ENCODE measurements around the gene PTPN3.

The PTPN3 gene

GRCh38 chr9:109426626-109427402 is 71.3 kb downstream of the PTPN3 start:
- no peak for DNase-seq (ENCODE audit: low read depth in 4 of 4, low spot score in 1 of 4)

GRCh38 chr9:109424618-109425017 is 73.5 kb downstream of the PTPN3 start:
- no peak for DNase-seq (ENCODE audit: low read depth in 4 of 4, low spot score in 1 of 4)

- no peak for DNase-seq (ENCODE audit: low read depth in 4 of 4, low spot score in 1 of 4)
Observed at GRCh38 chr9:109423877-109424276, 74.2 kb downstream of the PTPN3 start.

GRCh38 chr9:109422641-109423040 is 75.5 kb downstream of the PTPN3 start:
- DNase-seq (ENCODE audit: low read depth in 4 of 4, low spot score in 1 of 4): no peak

GRCh38 chr9:109421026-109421970 is 76.8 kb downstream of the PTPN3 start:
- no peak for DNase-seq (ENCODE audit: low read depth in 4 of 4, low spot score in 1 of 4)

- DNase-seq (ENCODE audit: low read depth in 4 of 4, low spot score in 1 of 4): no peak
Observed at GRCh38 chr9:109419531-109419930, 78.6 kb downstream of the PTPN3 start.

GRCh38 chr9:109418827-109419226 is 79.3 kb downstream of the PTPN3 start:
- DNase-seq (ENCODE audit: low read depth in 4 of 4, low spot score in 1 of 4): no peak

- no peak for DNase-seq (ENCODE audit: low read depth in 4 of 4, low spot score in 1 of 4)
Observed at GRCh38 chr9:109417585-109418544, 80.2 kb downstream of the PTPN3 start.

- no peak for DNase-seq (ENCODE audit: low read depth in 4 of 4, low spot score in 1 of 4)
Observed at GRCh38 chr9:109417054-109417453, 81.1 kb downstream of the PTPN3 start.

GRCh38 chr9:109416135-109416706 is 81.9 kb downstream of the PTPN3 start:
- no peak for DNase-seq (ENCODE audit: low read depth in 4 of 4, low spot score in 1 of 4)

GRCh38 chr9:109414125-109414785 is 83.9 kb downstream of the PTPN3 start:
- no peak for DNase-seq (ENCODE audit: low read depth in 4 of 4, low spot score in 1 of 4)

GRCh38 chr9:109411798-109412352 is 86.2 kb downstream of the PTPN3 start:
- DNase-seq (ENCODE audit: low read depth in 4 of 4, low spot score in 1 of 4): no peak

- no peak for DNase-seq (ENCODE audit: low read depth in 4 of 4, low spot score in 1 of 4)
Observed at GRCh38 chr9:109411069-109411761, 86.9 kb downstream of the PTPN3 start.

- no peak for DNase-seq (ENCODE audit: low read depth in 4 of 4, low spot score in 1 of 4)
Observed at GRCh38 chr9:109409773-109410397, 88.2 kb downstream of the PTPN3 start.

- DNase-seq (ENCODE audit: low read depth in 4 of 4, low spot score in 1 of 4): no peak
Observed at GRCh38 chr9:109408759-109409462, 89.2 kb downstream of the PTPN3 start.

GRCh38 chr9:109403766-109404320 is 94.3 kb downstream of the PTPN3 start:
- DNase-seq (ENCODE audit: low read depth in 4 of 4, low spot score in 1 of 4): no peak

GRCh38 chr9:109403116-109403515 is 95.0 kb downstream of the PTPN3 start:
- DNase-seq (ENCODE audit: low read depth in 4 of 4, low spot score in 1 of 4): no peak

GRCh38 chr9:109401990-109402318 is 96.2 kb downstream of the PTPN3 start:
- no peak for DNase-seq (ENCODE audit: low read depth in 4 of 4, low spot score in 1 of 4)
